GM04503 (cell line): ENCODE results near the gene RGS14.
"Not testable (repeated sequence)": the region's sequence is repeated elsewhere in the genome, so short reads cannot be mapped to it uniquely, and the experiment has no call there.

Source experiments
- DNase-seq: peaks from one replicate; pipeline ENCODE4 v3.0.0-alpha.2; 2012; ENCODE audit warnings: low read depth

Gene RGS14

GRCh38 chr5:177403792-177404640, 46.3 kb downstream of the RGS14 start:
- DNase-seq: no peak

GRCh38 chr5:177404641-177405179, 47.0 kb downstream of the RGS14 start:
- no peak for DNase-seq

GRCh38 chr5:177405312-177405711, 47.6 kb downstream of the RGS14 start:
- no peak for DNase-seq

- DNase-seq: no peak
Observed at GRCh38 chr5:177405805-177406204, 48.1 kb downstream of the RGS14 start.

GRCh38 chr5:177409043-177409801, 51.5 kb downstream of the RGS14 start, which contains the start of gene F12:
F12 (minus strand) TSS chr5:177409564; CDS start chr5:177409527, 37 bp downstream.
- DNase-seq: no peak

- no peak for DNase-seq
Observed at GRCh38 chr5:177410575-177410974, 52.9 kb downstream of the RGS14 start.

- DNase-seq: no peak
Observed at GRCh38 chr5:177412603-177413233, 55.0 kb downstream of the RGS14 start.

GRCh38 chr5:177414481-177414880, 56.8 kb downstream of the RGS14 start:
- no peak for DNase-seq

GRCh38 chr5:177417081-177417480, 59.4 kb downstream of the RGS14 start:
- not testable (repeated sequence) for DNase-seq

GRCh38 chr5:177419046-177419445, 61.3 kb downstream of the RGS14 start:
- DNase-seq: no peak

GRCh38 chr5:177420472-177420871, 62.7 kb downstream of the RGS14 start:
- DNase-seq: not testable (repeated sequence)

GRCh38 chr5:177421062-177421798, 63.5 kb downstream of the RGS14 start:
- no peak for DNase-seq
